Breast epithelium (tissue), 3 donors: ENCODE data around the gene LRP3.

Experiments
- POLR2A ChIP-seq: fragments of 450-650 bp; IDR thresholded peaks from one replicate; pipeline ENCODE4 v1.6.1; 2016; ENCODE audit warnings: antibody characterized with exemption, mild to moderate bottlenecking, moderate library complexity
- TF ChIP-seq, protein P1 (sequence below), 3 donors: fragments of 450-650 bp; IDR thresholded peaks; one replicate each; pipeline ENCODE4 v1.5.1; 2016 to 2017; ENCODE audit warnings: antibody characterized with exemption in 3 of 3, mild to moderate bottlenecking in 3 of 3, moderate library complexity in 3 of 3

GRCh38 chr19:33221638-33222037 is 27.5 kb downstream of the LRP3 start:
- TF ChIP-seq, protein P1, sequence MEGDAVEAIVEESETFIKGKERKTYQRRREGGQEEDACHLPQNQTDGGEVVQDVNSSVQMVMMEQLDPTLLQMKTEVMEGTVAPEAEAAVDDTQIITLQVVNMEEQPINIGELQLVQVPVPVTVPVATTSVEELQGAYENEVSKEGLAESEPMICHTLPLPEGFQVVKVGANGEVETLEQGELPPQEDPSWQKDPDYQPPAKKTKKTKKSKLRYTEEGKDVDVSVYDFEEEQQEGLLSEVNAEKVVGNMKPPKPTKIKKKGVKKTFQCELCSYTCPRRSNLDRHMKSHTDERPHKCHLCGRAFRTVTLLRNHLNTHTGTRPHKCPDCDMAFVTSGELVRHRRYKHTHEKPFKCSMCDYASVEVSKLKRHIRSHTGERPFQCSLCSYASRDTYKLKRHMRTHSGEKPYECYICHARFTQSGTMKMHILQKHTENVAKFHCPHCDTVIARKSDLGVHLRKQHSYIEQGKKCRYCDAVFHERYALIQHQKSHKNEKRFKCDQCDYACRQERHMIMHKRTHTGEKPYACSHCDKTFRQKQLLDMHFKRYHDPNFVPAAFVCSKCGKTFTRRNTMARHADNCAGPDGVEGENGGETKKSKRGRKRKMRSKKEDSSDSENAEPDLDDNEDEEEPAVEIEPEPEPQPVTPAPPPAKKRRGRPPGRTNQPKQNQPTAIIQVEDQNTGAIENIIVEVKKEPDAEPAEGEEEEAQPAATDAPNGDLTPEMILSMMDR (IDR thresholded peaks at IDR 0.05) = no peak
- TF ChIP-seq POLR2A = no peak
